GM19324 (cell line): ENCODE results near the gene CEP126.

Source experiments
- ATAC-seq: cut with Tn5 transposase; IDR thresholded peaks from one replicate; pipeline ENCODE4 v1.9.1; 2021; ENCODE audit warnings: mild to moderate bottlenecking, moderate library complexity; ENCODE audit not compliant: unreplicated experiment, low FRiP score

Gene CEP126

DNA sequence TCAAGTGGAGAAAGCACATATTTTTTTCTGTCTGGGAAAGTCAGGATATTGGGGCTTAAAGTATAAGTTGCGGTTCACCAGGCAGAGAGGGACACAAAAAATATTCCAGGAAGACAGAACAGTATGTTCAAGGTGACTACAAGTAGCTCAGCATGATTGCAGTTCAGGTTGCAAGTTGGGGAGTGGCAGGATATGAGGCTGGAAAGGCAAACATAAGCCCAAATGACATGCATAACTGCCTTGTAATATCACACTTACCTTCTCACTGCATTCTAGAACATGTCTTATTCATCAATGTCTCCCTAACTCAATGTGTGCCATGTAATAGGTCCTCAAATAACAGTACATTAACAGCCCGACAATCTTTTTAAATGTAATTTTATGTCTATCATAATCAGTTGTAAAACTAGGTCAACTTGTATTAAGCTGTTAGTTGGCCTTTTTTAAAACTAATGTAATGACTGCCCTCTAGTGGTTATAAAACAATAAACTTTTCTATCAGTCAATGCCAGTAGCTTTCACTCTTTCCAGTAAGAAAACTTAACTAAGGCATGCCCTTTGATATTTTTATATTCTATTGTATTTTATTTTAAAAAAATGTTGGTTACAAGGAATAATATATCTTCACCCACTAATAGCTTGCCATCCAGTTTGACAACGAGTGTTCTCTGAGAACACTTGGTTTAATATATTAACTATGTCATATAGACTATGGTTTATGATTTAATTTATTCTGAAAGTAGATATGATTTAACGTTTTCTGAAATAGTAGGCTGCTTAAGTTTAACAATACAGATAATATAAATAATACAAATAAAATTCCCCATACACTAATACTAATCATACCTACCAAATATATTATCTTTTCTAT, 93.0 kb downstream of the CEP126 start:
- no peak for ATAC-seq

DNA sequence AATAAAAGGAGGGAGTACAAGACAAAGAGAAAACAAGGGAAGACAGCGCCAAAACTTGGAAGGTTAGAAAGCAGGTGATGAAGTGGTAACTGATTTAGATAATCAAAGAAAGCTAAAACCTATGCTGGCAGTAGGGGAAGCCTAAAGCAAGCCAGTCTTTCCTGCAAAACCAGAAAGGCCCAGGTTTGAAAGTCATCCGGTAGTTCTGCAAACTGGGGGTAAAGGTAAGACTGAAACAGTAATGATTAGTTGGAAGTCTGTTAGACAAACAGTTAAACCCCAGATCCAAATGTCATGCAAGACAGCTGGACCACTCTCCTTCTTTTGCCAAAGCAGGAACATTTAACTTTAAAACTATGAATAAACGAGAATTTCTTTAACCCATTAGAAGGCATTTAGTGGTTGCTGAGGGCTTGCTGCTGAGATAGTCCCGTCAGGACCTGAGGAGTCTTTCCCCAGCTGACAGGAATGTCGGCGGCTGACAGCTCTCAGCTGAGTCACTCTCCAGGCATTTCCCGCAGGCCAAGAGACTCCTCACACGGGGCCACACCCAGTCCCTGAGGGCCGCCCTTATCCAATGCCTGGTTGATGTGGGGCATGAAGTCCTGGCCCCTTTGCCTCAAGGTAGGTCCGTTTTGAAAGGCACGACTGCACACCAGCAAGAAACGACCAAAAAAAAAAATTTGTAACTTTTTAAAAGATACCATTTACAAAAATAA, 96.1 kb downstream of the CEP126 start:
- no peak for ATAC-seq

DNA sequence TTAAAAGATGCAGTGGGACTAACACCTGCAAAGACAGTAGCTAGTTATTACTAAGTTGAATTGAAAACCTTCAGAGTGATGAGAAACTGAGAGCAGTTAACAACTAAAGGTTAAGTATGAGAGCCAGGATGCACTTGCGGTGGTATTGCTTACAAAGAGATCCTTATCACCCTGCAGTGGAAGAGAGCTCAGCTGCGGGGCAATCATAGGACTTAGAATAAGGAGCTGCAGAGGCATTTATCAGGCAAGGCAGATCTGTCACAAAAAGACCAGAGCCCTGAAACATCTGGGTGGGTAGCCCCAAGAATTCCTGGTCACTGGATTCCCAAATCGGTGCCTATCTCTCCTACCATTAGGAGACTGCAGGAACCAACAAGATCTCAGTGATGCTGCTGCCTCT, 98.1 kb downstream of the CEP126 start:
- no peak for ATAC-seq

GRCh38 chr11:102014756-102015155, 99.9 kb downstream of the CEP126 start:
- ATAC-seq: no peak

GRCh38 chr11:102017026-102017425, 102.2 kb downstream of the CEP126 start:
- no peak for ATAC-seq

DNA sequence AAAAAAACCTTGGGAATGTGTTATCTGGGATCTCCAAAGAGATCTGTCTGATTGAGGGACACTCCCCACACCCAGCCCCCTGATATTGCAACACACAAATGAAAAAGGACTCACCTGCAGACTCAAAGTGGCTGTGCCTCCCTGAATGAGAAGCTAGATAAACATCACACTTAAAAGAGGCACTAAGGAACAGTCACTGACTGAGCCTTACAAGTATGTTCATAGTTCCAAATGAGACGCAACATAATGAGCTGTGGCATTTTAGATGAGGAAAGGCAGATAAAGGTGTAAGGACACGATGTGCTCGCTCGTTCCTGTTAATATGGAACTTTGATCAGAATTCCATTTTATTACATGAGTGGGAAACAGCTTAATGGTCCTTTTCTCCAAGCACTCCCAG, 111.4 kb downstream of the CEP126 start:
- ATAC-seq: no peak

GRCh38 chr11:102026959-102027358, 112.1 kb downstream of the CEP126 start:
- no peak for ATAC-seq

DNA sequence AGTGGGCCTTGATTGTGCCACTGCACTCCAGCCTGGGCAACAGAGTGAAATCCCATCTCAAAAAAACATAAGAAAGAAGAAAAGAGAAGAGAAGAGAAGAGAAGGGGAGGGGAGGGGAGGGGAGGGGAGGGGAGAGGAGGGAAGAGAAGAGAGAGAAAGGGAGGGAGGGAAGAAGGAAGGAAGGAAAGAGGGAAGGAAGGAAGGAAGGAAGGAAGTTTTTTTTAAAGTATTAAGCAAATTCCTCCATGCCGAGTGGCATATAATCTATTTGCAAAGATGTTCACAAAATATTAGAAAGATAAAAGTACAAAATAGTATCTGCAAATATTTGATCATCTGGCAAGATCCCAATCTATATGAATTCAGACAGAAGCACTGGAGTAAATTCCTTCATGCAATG, 121.9 kb downstream of the CEP126 start:
- ATAC-seq: no peak

DNA sequence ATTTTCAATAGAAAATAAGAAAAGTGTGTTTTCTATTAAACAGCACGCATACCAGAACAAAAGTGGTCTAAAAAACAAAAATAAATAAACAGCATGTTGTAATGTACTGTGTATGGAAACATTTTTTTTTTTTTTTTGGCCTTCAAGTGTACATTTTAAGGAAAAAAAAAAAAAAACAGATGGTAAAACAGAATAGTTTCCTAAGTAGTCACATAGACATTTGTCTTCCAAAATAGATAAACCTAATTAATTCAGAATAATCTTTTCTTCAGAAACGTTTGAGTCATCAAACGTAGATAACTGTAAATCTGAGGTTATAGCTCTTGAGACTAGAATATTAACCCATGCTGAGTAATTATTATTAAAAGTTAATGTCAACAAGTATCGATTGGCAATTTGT, 132.0 kb downstream of the CEP126 start:
- ATAC-seq: no peak

DNA sequence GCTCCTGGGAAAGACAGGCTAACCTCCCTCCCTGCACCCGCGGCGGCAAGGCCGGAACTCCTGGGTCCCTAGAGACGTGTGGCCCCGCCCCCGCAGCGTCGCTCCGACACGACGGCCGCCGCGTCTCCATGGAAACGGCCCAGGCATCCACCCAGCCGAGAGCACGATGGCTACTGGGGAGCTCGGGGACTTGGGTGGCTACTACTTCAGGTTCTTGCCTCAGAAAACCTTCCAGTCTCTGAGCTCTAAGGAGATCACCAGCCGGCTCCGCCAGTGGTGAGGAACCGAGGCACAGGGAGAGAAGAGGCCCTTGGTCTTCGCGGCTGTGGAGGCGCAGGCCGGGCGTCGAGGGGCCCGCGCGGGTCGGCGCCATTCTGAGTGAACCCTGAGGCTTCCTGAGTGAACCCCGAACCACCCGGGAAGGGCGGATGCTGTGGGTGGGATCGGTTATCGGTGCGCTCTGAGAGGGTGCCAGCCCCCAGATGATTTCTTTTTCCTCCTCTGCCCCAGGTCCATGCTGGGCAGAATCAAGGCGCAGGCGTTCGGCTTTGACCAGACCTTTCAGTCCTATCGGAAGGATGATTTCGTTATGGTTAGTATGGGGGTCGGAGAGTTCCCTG, 132.6 kb downstream of the CEP126 start, which contains the start of gene CFAP300:
TSS of gene CFAP300 (plus strand) at position 133 of the 620 bp plus-strand sequence. CDS start at position 167, 34 bp downstream.
- ATAC-seq: no peak
